ENCODE data around the gene MAD2L1. TPM values are rescaled to one million over a fixed set of nuclear protein-coding genes. Genes with fewer than 3 reads are reported as not detected.

MAD2L1 gene
- total and polyA plus RNA-seq, 2 of the 13 experiments (the other 11 are each of a cell fraction or from before 2014, with no cell fraction given) = 40.6 to 109 TPM

DNA sequence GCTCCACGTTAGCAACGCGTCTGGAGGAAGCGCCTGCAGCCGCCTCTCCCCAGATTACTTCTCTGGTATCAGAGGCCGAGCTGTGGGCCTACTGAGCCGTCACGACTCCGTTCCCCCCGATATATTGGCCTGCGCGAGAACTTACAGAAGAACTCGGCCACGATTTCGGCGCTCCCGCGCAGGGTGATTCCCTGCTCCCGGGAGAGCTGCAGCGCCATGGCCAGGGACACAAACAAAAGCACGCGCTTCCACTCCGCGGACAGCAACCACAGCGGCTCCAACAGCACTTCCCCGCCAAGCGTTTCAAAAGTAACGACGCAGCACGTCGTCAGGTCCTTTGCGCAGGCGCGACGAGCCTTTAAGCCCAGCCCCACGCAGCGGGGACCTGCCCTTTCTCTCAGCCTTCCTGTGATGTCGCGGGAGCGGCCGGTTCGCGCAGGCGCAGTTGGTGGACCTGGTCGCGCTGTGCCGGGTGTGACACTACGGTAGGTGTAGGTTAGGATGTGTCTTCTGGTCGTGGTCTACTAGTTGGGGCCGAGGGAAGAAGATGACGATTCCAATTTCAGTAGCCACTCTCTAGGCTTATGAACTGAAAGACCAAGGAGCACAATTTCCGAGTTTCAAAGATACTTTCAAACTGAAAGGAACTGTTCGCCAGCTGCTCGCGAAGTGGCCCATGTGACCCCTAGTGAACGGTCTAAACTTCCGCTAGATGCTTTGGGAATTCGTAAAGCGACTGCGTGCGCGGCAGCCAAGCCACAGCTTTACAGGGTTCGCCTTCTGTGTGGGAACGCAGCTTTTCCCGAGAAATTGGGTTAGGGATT lies at the start of gene MAD2L1 (continued):
- no peak for TF ChIP-seq ZNF629 (CRISPR knock-in tag; conservative IDR thresholded peaks at IDR 0.05)
- TF ChIP-seq ZNF782 (CRISPR knock-in tag; IDR thresholded peaks at IDR 0.05; ENCODE audit: borderline replicate concordance) = no peak; the same call in 1 of the 2 replicates
- TF ChIP-seq, protein P1, sequence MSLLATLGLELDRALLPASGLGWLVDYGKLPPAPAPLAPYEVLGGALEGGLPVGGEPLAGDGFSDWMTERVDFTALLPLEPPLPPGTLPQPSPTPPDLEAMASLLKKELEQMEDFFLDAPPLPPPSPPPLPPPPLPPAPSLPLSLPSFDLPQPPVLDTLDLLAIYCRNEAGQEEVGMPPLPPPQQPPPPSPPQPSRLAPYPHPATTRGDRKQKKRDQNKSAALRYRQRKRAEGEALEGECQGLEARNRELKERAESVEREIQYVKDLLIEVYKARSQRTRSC (CRISPR knock-in tag; IDR thresholded peaks at IDR 0.05; ENCODE audit: low read depth) = no peak
- TF ChIP-seq, protein P2, sequence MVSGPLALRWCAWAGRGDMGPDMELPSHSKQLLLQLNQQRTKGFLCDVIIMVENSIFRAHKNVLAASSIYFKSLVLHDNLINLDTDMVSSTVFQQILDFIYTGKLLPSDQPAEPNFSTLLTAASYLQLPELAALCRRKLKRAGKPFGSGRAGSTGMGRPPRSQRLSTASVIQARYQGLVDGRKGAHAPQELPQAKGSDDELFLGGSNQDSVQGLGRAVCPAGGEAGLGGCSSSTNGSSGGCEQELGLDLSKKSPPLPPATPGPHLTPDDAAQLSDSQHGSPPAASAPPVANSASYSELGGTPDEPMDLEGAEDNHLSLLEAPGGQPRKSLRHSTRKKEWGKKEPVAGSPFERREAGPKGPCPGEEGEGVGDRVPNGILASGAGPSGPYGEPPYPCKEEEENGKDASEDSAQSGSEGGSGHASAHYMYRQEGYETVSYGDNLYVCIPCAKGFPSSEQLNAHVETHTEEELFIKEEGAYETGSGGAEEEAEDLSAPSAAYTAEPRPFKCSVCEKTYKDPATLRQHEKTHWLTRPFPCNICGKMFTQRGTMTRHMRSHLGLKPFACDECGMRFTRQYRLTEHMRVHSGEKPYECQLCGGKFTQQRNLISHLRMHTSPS (CRISPR knock-in tag; IDR thresholded peaks at IDR 0.05; ENCODE audit: low read depth) = no peak
- TF ChIP-seq NPAS2 (CRISPR knock-in tag; IDR thresholded peaks at IDR 0.05; ENCODE audit: borderline replicate concordance) = no peak
- TF ChIP-seq, protein P3, sequence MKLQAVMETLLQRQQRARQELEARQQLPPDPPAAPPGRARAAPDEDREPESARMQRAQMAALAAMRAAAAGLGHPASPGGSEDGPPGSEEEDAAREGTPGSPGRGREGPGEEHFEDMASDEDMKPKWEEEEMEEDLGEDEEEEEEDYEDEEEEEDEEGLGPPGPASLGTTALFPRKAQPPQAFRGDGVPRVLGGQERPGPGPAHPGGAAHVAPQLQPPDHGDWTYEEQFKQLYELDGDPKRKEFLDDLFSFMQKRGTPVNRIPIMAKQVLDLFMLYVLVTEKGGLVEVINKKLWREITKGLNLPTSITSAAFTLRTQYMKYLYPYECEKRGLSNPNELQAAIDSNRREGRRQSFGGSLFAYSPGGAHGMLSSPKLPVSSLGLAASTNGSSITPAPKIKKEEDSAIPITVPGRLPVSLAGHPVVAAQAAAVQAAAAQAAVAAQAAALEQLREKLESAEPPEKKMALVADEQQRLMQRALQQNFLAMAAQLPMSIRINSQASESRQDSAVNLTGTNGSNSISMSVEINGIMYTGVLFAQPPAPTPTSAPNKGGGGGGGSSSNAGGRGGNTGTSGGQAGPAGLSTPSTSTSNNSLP (IDR thresholded peaks at IDR 0.05; ENCODE audit: low read depth, low read length) = no peak; the same call in 1 of the 2 replicates
- TF ChIP-seq, protein P4, sequence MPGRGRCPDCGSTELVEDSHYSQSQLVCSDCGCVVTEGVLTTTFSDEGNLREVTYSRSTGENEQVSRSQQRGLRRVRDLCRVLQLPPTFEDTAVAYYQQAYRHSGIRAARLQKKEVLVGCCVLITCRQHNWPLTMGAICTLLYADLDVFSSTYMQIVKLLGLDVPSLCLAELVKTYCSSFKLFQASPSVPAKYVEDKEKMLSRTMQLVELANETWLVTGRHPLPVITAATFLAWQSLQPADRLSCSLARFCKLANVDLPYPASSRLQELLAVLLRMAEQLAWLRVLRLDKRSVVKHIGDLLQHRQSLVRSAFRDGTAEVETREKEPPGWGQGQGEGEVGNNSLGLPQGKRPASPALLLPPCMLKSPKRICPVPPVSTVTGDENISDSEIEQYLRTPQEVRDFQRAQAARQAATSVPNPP (CRISPR knock-in tag; IDR thresholded peaks at IDR 0.05) = peak; percentile 29; the same call in 1 of the 2 replicates
- TF ChIP-seq ZFP41 (CRISPR knock-in tag; IDR thresholded peaks at IDR 0.05; ENCODE audit: borderline replicate concordance) = no peak
- no peak for TF ChIP-seq TCF7 (IDR thresholded peaks at IDR 0.05; ENCODE audit: low read depth)
- no peak; the same call in 1 of the 2 replicates for TF ChIP-seq CAMTA2 (CRISPR knock-in tag; IDR thresholded peaks at IDR 0.05; ENCODE audit: borderline replicate concordance)
- TF ChIP-seq SNAPC2 (CRISPR knock-in tag; IDR thresholded peaks at IDR 0.05) = no peak; the same call in 1 of the 2 replicates
- no peak for TF ChIP-seq HHEX (CRISPR knock-in tag; IDR thresholded peaks at IDR 0.05)
- TF ChIP-seq, protein P5, sequence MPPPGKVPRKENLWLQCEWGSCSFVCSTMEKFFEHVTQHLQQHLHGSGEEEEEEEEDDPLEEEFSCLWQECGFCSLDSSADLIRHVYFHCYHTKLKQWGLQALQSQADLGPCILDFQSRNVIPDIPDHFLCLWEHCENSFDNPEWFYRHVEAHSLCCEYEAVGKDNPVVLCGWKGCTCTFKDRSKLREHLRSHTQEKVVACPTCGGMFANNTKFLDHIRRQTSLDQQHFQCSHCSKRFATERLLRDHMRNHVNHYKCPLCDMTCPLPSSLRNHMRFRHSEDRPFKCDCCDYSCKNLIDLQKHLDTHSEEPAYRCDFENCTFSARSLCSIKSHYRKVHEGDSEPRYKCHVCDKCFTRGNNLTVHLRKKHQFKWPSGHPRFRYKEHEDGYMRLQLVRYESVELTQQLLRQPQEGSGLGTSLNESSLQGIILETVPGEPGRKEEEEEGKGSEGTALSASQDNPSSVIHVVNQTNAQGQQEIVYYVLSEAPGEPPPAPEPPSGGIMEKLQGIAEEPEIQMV (CRISPR knock-in tag; IDR thresholded peaks at IDR 0.05; ENCODE audit: low read depth) = no peak
- TF ChIP-seq ZNF737 (CRISPR knock-in tag; IDR thresholded peaks at IDR 0.05; ENCODE audit: borderline replicate concordance) = no peak; the same call in 1 of the 2 replicates
- no peak for TF ChIP-seq CHD4 (IDR thresholded peaks at IDR 0.05; ENCODE audit: borderline replicate concordance, low read length)
- TF ChIP-seq, protein P6, sequence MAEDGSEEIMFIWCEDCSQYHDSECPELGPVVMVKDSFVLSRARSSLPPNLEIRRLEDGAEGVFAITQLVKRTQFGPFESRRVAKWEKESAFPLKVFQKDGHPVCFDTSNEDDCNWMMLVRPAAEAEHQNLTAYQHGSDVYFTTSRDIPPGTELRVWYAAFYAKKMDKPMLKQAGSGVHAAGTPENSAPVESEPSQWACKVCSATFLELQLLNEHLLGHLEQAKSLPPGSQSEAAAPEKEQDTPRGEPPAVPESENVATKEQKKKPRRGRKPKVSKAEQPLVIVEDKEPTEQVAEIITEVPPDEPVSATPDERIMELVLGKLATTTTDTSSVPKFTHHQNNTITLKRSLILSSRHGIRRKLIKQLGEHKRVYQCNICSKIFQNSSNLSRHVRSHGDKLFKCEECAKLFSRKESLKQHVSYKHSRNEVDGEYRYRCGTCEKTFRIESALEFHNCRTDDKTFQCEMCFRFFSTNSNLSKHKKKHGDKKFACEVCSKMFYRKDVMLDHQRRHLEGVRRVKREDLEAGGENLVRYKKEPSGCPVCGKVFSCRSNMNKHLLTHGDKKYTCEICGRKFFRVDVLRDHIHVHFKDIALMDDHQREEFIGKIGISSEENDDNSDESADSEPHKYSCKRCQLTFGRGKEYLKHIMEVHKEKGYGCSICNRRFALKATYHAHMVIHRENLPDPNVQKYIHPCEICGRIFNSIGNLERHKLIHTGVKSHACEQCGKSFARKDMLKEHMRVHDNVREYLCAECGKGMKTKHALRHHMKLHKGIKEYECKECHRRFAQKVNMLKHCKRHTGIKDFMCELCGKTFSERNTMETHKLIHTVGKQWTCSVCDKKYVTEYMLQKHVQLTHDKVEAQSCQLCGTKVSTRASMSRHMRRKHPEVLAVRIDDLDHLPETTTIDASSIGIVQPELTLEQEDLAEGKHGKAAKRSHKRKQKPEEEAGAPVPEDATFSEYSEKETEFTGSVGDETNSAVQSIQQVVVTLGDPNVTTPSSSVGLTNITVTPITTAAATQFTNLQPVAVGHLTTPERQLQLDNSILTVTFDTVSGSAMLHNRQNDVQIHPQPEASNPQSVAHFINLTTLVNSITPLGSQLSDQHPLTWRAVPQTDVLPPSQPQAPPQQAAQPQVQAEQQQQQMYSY (CRISPR knock-in tag; IDR thresholded peaks at IDR 0.05) = peak; percentile 24; the same call in 1 of the 2 replicates
- no peak for TF ChIP-seq ZBTB7B (CRISPR knock-in tag; IDR thresholded peaks at IDR 0.05)
